GM21447 (cell line): Measurements from ENCODE around the gene VBP1.
A peak's percentile ranks its signal among the peaks of the same experiment; 100 is the strongest.
"Not testable (repeated sequence)": the region's sequence is repeated elsewhere in the genome, so short reads cannot be mapped to it uniquely, and the experiment has no call there.

Experiments used
- ATAC-seq: cut with Tn5 transposase; IDR thresholded peaks from one replicate; pipeline ENCODE4 v1.9.1; 2021; ENCODE audit not compliant: unreplicated experiment

The VBP1 gene

DNA sequence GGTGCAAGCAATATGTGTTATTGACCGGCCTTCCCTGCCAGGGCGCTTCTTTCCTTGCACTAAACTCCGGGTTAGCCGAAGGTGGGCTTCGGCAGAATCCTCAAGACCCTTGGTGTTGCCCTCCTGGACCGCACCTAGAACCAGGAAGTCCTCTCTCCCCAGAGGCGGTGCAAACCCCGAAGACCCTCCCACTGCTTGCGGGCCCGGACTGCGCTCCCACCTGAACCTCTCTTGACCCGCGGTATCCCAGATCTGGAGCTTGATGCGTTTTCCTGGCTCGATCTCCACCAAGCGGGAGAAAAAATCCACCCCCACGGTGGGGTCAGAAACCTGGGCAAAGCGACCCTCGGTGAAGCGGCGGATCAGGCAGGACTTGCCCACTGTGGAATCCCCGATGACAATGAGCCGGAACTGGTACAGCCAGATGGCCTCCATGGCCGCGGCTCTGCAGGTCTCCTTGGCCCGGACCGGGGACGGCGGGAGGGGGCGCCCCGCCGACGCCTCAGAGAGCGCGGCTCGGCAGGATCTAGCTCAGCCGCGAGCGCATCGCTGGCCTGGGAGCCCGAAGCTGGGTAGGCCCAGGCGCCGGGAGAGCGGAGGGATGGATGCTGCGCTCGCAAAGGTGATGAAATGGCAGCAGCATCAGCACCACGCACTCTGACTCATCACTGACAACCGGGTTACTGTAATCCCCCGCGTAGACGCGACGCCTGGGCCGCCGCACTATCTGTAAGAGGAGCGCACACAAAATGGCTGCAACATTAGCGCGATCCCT, 47.8 kb downstream of the VBP1 start, which contains the start of gene RAB39B:
Gene RAB39B, minus strand, starts transcription at position 638 of the 775 bp plus-strand sequence. Its CDS starts 203 bp downstream, at position 435.
- ATAC-seq = peak; percentile 86

DNA sequence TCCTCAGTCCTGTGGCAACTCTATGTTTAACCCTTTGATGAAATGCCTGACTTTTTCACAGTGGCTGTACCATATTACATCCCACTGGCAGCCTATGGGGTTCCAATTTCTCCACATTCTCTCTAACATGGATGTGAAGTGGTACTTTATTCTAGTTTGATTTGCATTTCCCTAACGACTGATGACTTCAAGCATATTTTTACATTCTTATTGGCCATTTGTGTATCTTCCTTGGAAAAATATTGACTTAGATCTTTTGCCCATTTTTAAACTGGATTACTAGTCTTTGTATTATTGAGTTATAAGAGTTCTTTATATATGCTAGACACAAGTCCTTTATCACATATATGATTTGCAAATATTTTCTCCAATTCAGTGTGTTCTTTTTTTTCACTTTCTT, 50.2 kb downstream of the VBP1 start:
- ATAC-seq = no peak

DNA sequence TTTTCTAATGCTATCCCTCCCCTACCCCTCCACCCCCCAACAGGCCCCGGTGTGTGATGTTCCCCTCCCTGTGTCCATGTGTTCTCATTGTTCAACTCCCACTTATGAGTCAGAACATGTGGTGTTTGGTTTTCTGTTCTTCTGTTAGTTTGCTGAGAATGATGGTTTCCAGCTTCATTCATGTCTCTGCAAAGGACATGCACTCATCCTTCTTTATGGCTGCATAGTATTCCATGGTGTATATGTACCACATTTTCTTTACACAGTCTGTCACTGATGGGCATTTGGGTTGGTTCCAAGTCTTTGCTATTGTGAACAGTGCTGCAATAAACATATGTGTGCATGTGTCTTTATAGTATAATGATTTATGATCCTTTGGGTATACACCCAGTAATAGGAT, 51.7 kb downstream of the VBP1 start:
- not testable (repeated sequence) for ATAC-seq

DNA sequence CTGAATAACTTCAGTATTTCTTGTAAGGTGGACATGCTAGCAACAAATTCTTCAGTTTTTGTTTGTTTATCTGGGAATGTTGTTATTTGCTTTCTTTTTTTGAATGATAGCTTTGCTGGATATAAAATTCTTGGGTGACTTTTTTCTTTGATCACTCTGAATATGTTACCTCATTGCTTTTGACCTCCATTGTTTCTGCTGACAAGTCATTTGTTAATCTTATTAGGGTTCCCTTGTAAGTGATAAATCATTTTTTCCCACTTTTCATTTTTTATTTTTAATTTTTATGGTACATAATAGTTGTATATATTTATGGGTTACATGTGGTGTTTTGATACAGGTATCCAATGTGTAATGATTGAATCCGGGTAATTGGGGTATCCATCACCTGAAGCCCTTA, 54.7 kb downstream of the VBP1 start:
- ATAC-seq = no peak

DNA sequence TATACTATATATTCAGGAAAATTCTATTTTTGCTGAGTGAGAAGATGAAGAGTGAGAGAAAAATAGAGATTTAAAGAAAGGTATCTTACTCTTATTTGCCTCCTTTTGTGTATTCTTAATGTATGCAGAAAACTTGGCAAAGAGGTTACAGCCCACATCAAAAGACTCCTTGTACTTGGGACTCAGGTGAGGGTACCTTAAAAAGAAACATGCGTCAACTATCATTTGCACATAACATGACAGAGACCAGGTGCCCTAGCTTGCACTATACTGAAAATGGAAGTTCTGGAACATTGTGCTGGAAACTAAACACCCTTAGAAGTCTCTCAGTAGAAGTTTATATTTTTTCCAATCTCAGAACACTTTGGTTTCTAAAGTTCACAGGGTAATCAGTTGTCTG, 63.6 kb downstream of the VBP1 start:
- ATAC-seq = no peak
